Nephron progenitor cell (in vitro differentiated cells): ENCODE measurements around the gene ARF5.

Source experiments
- DNase-seq: peaks from one replicate; pipeline ENCODE4 v3.0.0; 2021
- H3K27ac Mint-ChIP-seq: 2 replicates; pipeline ENCODE4 v1.8.0; 2021; ENCODE audit warnings: mild to moderate bottlenecking, moderate library complexity, mixed read lengths
- H3K27me3 Mint-ChIP-seq: 2 replicates; pipeline ENCODE4 v1.8.0; 2021; ENCODE audit warnings: mild to moderate bottlenecking, low read depth, mixed read lengths; ENCODE audit not compliant: poor library complexity
- H3K36me3 Mint-ChIP-seq: 2 replicates; pipeline ENCODE4 v1.8.0; 2021; ENCODE audit warnings: low read depth, mixed read lengths
- H3K4me1 Mint-ChIP-seq: 2 replicates; pipeline ENCODE4 v1.8.0; 2021; ENCODE audit warnings: mixed read lengths
- H3K4me3 Mint-ChIP-seq: 2 replicates; pipeline ENCODE4 v1.8.0; 2021; ENCODE audit warnings: mild to moderate bottlenecking, moderate library complexity, mixed read lengths
- H3K9me3 Mint-ChIP-seq: 2 replicates; pipeline ENCODE4 v1.8.0; 2021; ENCODE audit warnings: mild to moderate bottlenecking, moderate library complexity, mixed read lengths
- CTCF ChIP-seq: fragments of 200-600 bp; sonication (generic); IDR thresholded peaks from 2 replicates; pipeline ENCODE4 v1.5.0; 2021; ENCODE audit warnings: antibody characterized with exemption

The ARF5 gene

GRCh38 chr7:127600885-127601284 lies 12.7 kb downstream of the ARF5 start:
- peaks cover 4% of the 10 kb centered on the region for H3K9me3 Mint-ChIP-seq
- no peak overlapping the region for H3K27ac Mint-ChIP-seq
- no peak overlapping the region for H3K4me3 Mint-ChIP-seq
- no peaks in the 10 kb centered on the region for H3K4me1 Mint-ChIP-seq
- DNase-seq = no peak
- H3K27me3 Mint-ChIP-seq = peaks cover 7% of the 10 kb centered on the region
- no peaks in the 10 kb centered on the region for H3K36me3 Mint-ChIP-seq
- TF ChIP-seq CTCF = no peak

DNA sequence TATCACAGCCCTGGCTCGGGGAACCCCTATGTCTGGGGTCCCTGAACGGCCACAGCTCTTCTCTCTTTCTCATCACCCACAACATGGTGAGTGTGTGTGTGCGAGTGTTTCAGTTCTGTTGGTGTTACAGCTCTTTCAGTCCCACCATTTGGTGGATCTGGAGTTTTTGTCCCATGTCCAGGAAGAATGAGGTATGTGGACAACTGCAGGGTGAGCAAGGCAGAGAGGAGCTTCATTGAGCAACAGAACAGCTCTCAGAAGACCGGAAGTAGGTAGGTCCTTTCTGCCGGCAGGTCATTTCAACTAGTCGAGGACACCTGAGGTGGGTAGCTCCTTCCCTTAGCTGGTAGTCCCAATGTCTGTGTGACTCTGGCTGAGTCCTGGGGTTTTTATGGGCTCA lies 20.2 kb downstream of the ARF5 start:
- no peak for DNase-seq
- Mint-ChIP-seq H3K36me3 (no peaks in the 10 kb centered on the region), H3K27ac (no peak overlapping the region), H3K9me3 (peaks cover 7% of the 10 kb centered on the region), H3K4me3 (no peak overlapping the region), H3K4me1 (no peaks in the 10 kb centered on the region), H3K27me3 (peaks cover 23% of the 10 kb centered on the region)
- TF ChIP-seq CTCF = no peak

GRCh38 chr7:127609297-127609696 lies 21.1 kb downstream of the ARF5 start:
- Mint-ChIP-seq H3K4me3 (no peak overlapping the region), H3K36me3 (no peaks in the 10 kb centered on the region), H3K27me3 (peaks cover 32% of the 10 kb centered on the region), H3K9me3 (peaks cover 7% of the 10 kb centered on the region), H3K4me1 (no peaks in the 10 kb centered on the region), H3K27ac (no peak overlapping the region)
- DNase-seq = no peak
- no peak for TF ChIP-seq CTCF

DNA sequence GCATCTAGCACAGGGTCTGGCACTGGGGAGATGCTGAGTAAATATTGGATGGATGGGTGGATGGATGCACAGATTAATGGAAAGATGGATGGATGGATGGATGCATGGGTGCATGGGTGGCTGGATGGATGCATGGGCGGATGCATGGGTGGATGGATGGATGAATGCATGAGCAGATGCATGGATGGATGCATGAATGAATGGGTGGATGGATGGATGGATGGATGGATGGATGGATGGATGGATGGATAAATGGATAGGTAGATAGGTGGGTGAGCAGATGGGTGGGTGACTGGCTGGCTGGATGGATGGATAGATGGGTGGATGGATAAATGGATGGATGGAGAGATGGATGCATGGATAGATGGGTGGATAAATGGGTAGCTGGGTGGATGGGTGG lies 24.1 kb downstream of the ARF5 start:
- Mint-ChIP-seq H3K4me3 (no peak overlapping the region), H3K27me3 (peaks cover 56% of the 10 kb centered on the region), H3K4me1 (no peaks in the 10 kb centered on the region)

DNA sequence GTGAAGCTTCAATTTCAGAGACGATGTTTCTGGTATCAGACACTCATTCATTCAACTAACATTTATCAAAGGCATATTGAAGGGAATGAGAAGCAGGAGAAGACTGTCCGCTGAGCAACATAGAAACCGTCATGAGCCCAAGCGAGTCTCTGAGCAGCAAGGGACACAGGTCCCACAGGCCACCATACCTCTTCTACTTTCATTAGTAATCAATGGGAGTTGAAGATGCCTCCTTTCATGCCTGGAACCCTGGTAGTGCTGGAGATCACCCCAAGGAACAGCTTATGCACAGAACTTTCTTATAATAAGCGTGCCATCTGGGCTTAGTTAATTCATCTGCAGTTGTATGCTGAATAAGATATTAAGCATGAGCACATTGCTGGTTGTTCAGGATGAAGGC lies 28.5 kb downstream of the ARF5 start:
- H3K27me3 Mint-ChIP-seq = peaks cover 92% of the 10 kb centered on the region
- peaks cover 23% of the 10 kb centered on the region for H3K4me1 Mint-ChIP-seq
- H3K36me3 Mint-ChIP-seq = no peaks in the 10 kb centered on the region

More for the DNA sequence above, 24.1 kb downstream of the ARF5 start:
- TF ChIP-seq CTCF = no peak
- H3K36me3 Mint-ChIP-seq = no peaks in the 10 kb centered on the region
- H3K9me3 Mint-ChIP-seq = peaks cover 3% of the 10 kb centered on the region
- H3K27ac Mint-ChIP-seq = peak overlapping the region; percentile 40
- no peak for DNase-seq

More for the DNA sequence above, 28.5 kb downstream of the ARF5 start:
- H3K27ac Mint-ChIP-seq = no peak overlapping the region
- no peak for TF ChIP-seq CTCF
- no peak for DNase-seq
- no peak overlapping the region for H3K4me3 Mint-ChIP-seq
- H3K9me3 Mint-ChIP-seq = no peaks in the 10 kb centered on the region
